ENCODE results near the gene NADK2. TPM values are rescaled to one million over a fixed set of nuclear protein-coding genes. Genes with fewer than 3 reads are reported as not detected.

The NADK2 gene
- total RNA-seq, 1 donor from 2014 or later, result 8.7 TPM

Other genes with a start within 250 kb of the NADK2 start
- not detected in 2 replicates for gene UGT3A2, start 175.0 kb downstream of the NADK2 start, total RNA-seq
- gene LMBRD2, start 90.0 kb downstream of the NADK2 start, total RNA-seq, result 3.8 and 4.3 TPM in 2 replicates
- gene SKP2, start 89.8 kb downstream of the NADK2 start, total RNA-seq, result 16.5 and 17.9 TPM in 2 replicates
- gene RANBP3L, start 60.0 kb upstream of the NADK2 start, total RNA-seq, result not detected in 2 replicates